RWPE1 (cell line): ENCODE data around the gene CABP5.

Source experiments
- CTCF ChIA-PET: fragments of 350-600 bp; sonication (Branson Sonifier 250); formaldehyde crosslinking; extraction: SDS; loops from one replicate; lab custom pipeline; 2021; lab: Yijun Ruan, JAX
- POLR2A ChIA-PET: fragments of 400-600 bp; formaldehyde crosslinking; extraction: SDS; loops from one replicate; lab custom pipeline; 2020; ENCODE audit warnings: antibody characterized with exemption; ENCODE audit not compliant: low non-redundant PET; lab: Yijun Ruan, JAX
- DNase-seq: peaks from one replicate; pipeline ENCODE4 v3.0.0; 2012; ENCODE audit warnings: low spot score
- H3K27ac ChIP-seq: fragments of 450-650 bp; 2 replicates; pipeline ENCODE4 v1.5.1; 2017
- TF ChIP-seq, protein P1 (sequence below): fragments of 450-650 bp; conservative IDR thresholded peaks from 2 replicates; pipeline ENCODE4 v1.5.1; 2017; ENCODE audit warnings: low read depth, mild to moderate bottlenecking

CABP5 gene

DNA sequence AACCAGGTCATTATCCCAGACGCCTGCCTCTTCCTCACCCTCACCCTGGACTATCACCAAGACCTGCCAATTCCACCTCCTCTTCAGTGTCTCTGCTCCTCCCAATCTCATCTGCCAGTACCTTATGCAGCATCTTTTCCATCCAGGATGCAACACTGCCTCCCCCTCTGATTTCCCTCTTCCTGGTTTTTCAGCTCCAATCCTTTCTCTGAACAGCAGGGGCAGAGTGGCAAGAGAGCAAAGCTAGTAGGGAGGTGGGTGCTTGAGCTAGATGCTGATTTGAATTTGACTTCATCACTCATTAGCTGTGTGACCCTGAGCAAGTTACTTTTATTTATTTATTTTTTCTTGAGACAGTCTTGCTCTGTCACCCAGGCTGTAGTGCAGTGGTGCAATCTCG is 25.6 kb upstream of the CABP5 start:
- ChIA-PET CTCF (interaction anchor here (0.6 to 0.7 kb wide), 3 partner anchors 18 to 1479 kb away, joined by 3 to 5 read pairs (median 4); no protein-coding TSS in a partner anchor), POLR2A (no interaction called here)
- H3K27ac ChIP-seq = no peak overlapping the region
- TF ChIP-seq, protein P1, sequence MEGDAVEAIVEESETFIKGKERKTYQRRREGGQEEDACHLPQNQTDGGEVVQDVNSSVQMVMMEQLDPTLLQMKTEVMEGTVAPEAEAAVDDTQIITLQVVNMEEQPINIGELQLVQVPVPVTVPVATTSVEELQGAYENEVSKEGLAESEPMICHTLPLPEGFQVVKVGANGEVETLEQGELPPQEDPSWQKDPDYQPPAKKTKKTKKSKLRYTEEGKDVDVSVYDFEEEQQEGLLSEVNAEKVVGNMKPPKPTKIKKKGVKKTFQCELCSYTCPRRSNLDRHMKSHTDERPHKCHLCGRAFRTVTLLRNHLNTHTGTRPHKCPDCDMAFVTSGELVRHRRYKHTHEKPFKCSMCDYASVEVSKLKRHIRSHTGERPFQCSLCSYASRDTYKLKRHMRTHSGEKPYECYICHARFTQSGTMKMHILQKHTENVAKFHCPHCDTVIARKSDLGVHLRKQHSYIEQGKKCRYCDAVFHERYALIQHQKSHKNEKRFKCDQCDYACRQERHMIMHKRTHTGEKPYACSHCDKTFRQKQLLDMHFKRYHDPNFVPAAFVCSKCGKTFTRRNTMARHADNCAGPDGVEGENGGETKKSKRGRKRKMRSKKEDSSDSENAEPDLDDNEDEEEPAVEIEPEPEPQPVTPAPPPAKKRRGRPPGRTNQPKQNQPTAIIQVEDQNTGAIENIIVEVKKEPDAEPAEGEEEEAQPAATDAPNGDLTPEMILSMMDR = no peak
- DNase-seq = no peak

DNA sequence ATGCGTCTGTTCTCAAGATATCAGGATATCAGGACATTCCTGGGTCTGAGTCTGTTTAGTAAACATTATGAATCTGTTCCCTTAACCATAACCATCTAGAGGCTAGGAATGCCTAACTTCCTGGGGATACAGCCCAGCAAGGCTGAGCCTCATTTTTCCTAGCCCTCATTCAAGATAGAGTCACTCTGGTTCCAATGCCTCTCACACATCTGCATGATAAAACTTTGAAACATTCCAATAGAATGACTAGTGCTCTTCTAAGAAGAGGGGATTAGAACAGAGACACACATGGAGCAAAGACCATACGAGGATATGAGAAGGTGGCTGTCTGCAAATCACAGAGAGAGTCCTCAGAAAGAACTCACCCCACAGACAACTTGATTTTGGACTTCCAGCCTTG is 20.6 kb upstream of the CABP5 start:
- CTCF ChIA-PET = no interaction called here
- TF ChIP-seq, protein P1 = no peak
- POLR2A ChIA-PET = no interaction called here
- DNase-seq = no peak
- H3K27ac ChIP-seq = no peak overlapping the region

DNA sequence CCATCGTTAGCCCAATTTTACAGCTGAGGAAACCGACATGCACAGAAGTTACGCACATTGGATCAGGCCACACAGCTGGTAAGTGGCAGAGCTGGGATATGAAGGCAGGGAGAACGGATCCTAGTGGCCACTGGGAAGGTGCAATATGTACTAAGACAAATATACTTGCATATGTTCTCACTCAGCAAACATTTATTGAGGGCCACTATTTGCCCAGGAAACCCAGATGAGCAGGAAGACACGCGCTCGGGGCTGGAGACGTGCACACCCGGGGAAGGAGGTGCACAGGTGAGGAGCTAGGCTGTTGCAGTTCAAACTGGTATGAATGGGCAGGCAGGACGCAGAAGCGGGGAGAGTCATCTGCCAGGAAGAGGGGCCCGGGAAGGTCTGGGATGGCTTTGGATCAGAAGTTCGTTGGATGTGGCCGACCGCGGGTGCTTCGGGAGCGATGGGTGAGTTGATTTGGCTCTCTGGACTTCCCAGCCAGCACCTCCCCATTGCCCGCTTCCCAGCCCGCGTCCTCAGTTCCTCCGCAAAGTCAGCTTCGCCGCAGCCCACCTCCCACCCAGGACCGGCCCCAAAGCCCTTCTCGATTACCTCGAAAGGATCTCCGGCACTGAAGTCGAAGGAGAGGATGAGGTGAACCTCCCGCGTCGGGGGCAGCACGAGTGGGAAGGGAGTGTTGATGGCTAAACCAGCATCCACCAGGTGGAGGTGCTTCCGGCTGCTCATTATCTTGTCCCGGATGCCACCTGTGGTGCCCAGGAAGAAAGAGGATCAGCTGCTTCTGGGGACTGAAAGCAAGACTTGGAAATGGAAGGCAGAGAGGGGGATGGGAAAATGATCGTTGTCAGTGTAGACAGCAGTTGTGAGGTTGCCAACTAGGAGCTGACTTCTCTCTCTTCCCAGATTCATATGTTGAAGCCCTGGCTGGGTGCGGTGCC is 17.8 kb upstream of the CABP5 start:
- CTCF ChIA-PET = interaction anchor here (0.6 kb wide), 1 partner anchor 35 kb away, joined by 3 read pairs; no protein-coding TSS in a partner anchor
- POLR2A ChIA-PET = no interaction called here
- H3K27ac ChIP-seq = no peak overlapping the region
- TF ChIP-seq, protein P1 = no peak
- DNase-seq = no peak

DNA sequence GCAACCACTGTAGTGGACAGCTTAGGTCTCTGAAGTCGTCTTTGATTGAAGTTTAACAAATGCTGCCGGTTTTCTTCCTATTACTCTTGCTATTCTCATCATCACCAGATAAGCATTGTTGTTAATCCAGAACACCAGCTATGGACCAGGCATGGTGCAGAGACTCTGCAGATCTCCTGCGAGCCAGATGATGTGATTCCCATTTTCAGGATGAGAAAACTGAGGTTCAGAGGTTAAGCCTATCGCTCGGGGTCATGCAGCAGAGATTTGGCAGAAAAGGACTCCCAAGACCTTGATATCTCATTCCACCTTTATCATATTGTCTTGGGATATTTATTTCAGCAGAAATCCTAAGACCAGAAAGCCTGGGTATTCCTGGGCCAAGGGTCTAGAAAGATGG is 16.5 kb upstream of the CABP5 start:
- ChIA-PET POLR2A (no interaction called here), CTCF (no interaction called here)
- no peak for DNase-seq
- H3K27ac ChIP-seq = no peak overlapping the region
- TF ChIP-seq, protein P1 = no peak

DNA sequence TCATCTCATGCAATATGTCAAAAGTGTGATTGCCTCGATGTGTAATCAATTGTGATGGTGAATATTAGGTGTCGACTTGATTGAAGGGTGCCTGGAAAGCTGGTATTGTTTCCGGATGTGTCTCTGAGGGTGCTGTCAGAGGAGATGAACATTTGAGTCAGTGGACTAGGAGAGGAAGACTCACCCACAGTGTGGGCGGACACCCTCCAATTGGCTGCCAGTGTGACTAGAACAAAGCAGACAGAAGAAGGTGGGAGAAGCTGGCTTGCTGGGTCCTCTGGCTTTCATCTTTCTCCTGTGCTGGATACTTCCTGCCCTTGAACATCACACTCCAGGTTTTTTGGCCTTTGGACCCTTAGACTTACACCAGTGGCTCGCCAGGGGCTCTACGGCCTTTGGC is 15.5 kb upstream of the CABP5 start:
- H3K27ac ChIP-seq = no peak overlapping the region
- no peak for DNase-seq
- POLR2A ChIA-PET = no interaction called here
- CTCF ChIA-PET = interaction anchor here (0.5 to 0.7 kb wide), 2 partner anchors 9 to 218 kb away, joined by 3 to 8 read pairs; no protein-coding TSS in a partner anchor
- TF ChIP-seq, protein P1 = no peak

DNA sequence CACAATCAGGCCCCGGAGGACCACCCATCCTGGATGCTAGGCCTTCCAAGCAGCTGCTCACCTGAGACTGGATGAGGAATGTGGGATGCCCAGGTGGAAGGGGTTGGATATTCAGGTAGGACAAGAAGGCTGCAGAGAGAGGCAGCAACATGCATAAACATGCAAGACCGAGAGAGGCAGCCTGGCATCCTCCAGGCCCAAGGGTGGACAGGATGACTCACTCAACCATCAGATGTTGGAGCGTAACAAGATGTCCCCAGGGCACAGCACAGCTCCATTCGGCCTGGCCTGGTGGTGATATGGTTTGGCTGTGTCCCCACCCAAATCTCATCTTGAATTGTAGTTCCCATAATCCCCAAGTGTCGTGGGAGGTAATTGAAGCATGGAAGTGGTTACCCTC is 10.0 kb upstream of the CABP5 start:
- POLR2A ChIA-PET = no interaction called here
- H3K27ac ChIP-seq = no peak overlapping the region
- TF ChIP-seq, protein P1 = no peak
- peak; percentile 88 for DNase-seq
- CTCF ChIA-PET = interaction anchor here (0.5 to 1.1 kb wide), 2 partner anchors 53 to 248 kb away, joined by 4 to 5 read pairs; no protein-coding TSS in a partner anchor
